ENCODE data around the gene PPIL3. TPM values are rescaled to one million over a fixed set of nuclear protein-coding genes. Genes with fewer than 3 reads are reported as not detected.

Gene PPIL3
- total and polyA plus RNA-seq, 9 of the 15 experiments (the other 6 are each of a cell fraction or from before 2014, with no cell fraction given), result 22.4 to 66.2 (median 49.0) TPM

DNA sequence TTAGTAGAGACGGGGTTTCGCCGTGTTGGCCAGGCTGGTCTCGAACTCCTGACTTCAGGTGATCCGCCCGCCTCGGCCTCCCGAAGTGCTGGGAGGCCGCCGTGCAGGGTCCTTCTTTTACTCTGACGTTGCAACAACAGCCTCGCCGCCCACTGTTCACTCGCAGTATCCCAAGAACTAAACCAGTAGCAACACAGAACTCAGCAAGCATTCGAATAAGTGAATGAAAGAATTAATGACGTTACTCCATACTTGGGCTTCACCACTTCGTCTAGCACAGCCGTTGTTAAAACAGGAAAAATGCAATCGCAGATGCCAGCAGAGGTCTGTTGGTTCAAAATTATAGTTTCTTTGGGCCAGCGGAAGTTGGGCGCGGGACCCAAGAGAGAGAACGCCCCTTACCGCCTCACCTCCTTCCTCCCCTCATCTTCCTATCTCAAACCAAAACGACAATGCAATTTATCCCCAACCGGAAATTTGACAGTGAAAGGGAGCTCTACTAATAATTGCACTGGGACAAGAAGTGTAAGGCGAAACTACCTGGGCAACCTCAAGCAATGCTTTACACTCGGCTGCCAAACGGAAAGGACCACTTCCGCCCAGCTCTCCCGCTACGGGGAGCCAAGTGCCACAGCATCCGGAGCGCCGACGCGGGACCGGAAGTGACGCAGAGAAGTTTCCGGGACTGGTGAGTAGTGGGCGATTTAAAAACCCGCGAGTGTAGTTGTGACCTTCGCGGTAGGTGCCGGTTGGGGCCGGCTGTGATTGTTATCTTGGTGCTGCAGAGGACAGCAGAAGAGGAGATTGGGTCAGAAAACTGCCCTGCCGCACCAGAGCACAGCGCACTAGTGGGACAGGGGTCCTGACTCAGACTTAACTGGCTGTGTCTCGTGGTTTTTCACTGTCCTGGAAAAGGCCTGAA, at the start of gene PPIL3, which contains the start of gene NIF3L1 (continued):
- TF ChIP-seq, protein P1, sequence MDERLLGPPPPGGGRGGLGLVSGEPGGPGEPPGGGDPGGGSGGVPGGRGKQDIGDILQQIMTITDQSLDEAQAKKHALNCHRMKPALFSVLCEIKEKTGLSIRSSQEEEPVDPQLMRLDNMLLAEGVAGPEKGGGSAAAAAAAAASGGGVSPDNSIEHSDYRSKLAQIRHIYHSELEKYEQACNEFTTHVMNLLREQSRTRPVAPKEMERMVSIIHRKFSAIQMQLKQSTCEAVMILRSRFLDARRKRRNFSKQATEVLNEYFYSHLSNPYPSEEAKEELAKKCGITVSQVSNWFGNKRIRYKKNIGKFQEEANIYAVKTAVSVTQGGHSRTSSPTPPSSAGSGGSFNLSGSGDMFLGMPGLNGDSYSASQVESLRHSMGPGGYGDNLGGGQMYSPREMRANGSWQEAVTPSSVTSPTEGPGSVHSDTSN (CRISPR knock-in tag; IDR thresholded peaks at IDR 0.05; ENCODE audit: low read depth), result no peak
- TF ChIP-seq, protein P1 (tag; conservative IDR thresholded peaks at IDR 0.05; ENCODE audit: low read depth), result 0 out of 2 replicates have a peak, but pooled peaks have one; percentile 38
- TF ChIP-seq MYC (IDR thresholded peaks at IDR 0.05; ENCODE audit: low read depth, low read length) (peak; percentile 81), MYC (CRISPR knock-in tag; IDR thresholded peaks at IDR 0.05; ENCODE audit: borderline replicate concordance, low read depth) (peak; percentile 37; the same call in 1 of the 2 replicates), NFRKB (IDR thresholded peaks at IDR 0.05; ENCODE audit: low read depth) (peak; percentile 43; the same call in 1 of the 2 replicates), CHCHD3 (CRISPR knock-in tag; IDR thresholded peaks at IDR 0.05) (no peak), GATA2 (CRISPR knock-in tag; IDR thresholded peaks at IDR 0.05) (peak; percentile 97), HDAC1 (IDR thresholded peaks at IDR 0.05) (peak in 1 of 2 experiments; percentile 69; a peak in 2 of 4 replicates), ZNF764 (CRISPR knock-in tag; IDR thresholded peaks at IDR 0.05; ENCODE audit: low read depth) (no peak), ZNF57 (CRISPR knock-in tag; IDR thresholded peaks at IDR 0.05) (no peak), KLF16 (IDR thresholded peaks at IDR 0.05) (peak; percentile 79), BACH1 (tag; IDR thresholded peaks at IDR 0.05) (0 out of 2 replicates have a peak, but pooled peaks have one; percentile 21), FOSL1 (tag; conservative IDR thresholded peaks at IDR 0.05) (peak; percentile 49)
- TF ChIP-seq, protein P2, sequence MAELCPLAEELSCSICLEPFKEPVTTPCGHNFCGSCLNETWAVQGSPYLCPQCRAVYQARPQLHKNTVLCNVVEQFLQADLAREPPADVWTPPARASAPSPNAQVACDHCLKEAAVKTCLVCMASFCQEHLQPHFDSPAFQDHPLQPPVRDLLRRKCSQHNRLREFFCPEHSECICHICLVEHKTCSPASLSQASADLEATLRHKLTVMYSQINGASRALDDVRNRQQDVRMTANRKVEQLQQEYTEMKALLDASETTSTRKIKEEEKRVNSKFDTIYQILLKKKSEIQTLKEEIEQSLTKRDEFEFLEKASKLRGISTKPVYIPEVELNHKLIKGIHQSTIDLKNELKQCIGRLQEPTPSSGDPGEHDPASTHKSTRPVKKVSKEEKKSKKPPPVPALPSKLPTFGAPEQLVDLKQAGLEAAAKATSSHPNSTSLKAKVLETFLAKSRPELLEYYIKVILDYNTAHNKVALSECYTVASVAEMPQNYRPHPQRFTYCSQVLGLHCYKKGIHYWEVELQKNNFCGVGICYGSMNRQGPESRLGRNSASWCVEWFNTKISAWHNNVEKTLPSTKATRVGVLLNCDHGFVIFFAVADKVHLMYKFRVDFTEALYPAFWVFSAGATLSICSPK (IDR thresholded peaks at IDR 0.05; ENCODE audit: borderline replicate concordance), result no peak
- TF ChIP-seq, protein P3, sequence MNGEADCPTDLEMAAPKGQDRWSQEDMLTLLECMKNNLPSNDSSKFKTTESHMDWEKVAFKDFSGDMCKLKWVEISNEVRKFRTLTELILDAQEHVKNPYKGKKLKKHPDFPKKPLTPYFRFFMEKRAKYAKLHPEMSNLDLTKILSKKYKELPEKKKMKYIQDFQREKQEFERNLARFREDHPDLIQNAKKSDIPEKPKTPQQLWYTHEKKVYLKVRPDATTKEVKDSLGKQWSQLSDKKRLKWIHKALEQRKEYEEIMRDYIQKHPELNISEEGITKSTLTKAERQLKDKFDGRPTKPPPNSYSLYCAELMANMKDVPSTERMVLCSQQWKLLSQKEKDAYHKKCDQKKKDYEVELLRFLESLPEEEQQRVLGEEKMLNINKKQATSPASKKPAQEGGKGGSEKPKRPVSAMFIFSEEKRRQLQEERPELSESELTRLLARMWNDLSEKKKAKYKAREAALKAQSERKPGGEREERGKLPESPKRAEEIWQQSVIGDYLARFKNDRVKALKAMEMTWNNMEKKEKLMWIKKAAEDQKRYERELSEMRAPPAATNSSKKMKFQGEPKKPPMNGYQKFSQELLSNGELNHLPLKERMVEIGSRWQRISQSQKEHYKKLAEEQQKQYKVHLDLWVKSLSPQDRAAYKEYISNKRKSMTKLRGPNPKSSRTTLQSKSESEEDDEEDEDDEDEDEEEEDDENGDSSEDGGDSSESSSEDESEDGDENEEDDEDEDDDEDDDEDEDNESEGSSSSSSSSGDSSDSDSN (IDR thresholded peaks at IDR 0.05; ENCODE audit: borderline replicate concordance in 1 of 2, low read depth in 2 of 2, low read length in 2 of 2), result peak; percentile 49 to 87; a peak in 1 of 4 replicates
- TF ChIP-seq, protein P4, sequence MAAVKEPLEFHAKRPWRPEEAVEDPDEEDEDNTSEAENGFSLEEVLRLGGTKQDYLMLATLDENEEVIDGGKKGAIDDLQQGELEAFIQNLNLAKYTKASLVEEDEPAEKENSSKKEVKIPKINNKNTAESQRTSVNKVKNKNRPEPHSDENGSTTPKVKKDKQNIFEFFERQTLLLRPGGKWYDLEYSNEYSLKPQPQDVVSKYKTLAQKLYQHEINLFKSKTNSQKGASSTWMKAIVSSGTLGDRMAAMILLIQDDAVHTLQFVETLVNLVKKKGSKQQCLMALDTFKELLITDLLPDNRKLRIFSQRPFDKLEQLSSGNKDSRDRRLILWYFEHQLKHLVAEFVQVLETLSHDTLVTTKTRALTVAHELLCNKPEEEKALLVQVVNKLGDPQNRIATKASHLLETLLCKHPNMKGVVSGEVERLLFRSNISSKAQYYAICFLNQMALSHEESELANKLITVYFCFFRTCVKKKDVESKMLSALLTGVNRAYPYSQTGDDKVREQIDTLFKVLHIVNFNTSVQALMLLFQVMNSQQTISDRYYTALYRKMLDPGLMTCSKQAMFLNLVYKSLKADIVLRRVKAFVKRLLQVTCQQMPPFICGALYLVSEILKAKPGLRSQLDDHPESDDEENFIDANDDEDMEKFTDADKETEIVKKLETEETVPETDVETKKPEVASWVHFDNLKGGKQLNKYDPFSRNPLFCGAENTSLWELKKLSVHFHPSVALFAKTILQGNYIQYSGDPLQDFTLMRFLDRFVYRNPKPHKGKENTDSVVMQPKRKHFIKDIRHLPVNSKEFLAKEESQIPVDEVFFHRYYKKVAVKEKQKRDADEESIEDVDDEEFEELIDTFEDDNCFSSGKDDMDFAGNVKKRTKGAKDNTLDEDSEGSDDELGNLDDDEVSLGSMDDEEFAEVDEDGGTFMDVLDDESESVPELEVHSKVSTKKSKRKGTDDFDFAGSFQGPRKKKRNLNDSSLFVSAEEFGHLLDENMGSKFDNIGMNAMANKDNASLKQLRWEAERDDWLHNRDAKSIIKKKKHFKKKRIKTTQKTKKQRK (IDR thresholded peaks at IDR 0.05; ENCODE audit: borderline replicate concordance, low read depth, low read length), result no peak
